ENCODE data around the gene CIAO3.

CIAO3 gene

DNA sequence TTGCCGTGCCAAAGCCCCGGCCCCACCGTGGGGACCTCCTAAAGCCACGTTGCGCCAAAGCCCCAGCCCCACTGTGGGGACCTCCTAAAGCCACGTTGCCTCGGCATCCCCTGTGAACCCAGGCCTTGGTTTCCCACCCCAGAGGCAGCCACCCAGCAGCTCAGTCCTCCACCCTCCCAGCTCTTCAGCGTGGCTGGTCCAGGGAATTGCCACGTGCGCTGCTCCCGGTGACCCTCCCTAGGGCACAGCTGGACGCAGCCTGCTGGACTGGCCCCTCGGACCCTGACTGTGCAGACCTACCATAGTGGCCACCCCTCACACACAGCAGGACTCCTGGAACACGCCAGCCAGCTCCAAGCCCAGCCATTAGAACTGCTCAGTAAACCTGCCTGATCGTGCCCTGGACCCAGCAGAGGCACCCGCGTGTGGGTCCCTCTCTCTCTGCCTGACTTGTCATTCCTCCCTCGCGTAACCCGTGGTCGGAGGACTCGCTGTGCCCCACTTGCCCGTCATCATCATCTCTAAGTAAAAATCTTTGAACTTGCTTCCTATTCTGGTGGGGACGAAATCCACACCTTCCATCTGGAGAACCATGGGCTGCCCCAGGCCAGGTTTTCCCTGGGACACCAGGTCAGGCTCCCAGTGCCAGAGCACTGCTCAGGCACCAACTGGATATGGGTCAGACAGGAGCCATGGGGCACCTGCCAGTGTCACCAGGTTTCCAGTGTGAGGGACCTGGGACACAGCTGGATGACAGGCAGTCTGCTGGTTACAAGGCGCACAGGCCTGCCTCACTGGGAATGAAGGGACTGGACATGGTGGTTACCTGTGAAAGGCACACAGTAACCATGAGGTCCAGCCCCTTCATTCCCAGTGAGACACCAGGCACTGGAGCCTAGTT, 5.6 kb downstream of the CIAO3 start:
- no peak for DNase-seq (ENCODE audit: low read depth)

DNA sequence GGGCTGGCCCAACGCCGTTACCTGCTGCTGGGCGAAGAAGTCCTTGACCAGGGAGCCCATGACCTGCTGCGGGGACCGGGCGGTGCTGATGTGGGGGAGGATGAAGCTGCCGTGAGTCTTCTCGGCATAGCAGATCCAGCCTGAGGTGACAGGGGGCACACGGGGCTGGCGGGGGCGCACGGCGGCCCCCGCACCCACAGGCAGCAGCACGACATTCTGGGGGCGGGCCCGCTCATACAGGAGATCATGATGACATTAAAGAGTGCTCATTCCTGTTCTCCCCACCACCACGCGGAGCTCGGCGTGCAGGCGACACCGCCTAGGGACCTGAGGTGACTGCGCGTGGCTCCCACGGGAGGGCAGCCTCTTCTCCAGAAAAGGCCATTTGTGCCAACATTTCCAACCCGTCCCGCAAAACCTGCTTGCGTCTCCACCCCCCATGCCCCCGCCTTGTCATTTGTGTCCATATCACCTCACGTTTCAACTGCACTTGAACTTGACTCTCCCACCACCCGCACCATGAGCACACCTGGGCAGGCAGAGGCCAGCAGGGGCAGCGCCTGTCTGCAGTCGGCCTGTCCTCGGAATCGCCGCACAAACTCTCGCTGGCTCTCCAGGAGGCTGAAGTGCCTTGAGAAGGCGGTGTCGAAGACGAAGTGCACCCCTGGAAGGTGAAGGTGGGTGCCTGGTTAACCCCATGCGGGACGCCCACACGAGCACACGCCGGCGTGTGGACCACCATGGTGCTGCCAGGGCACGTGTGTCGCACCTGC, 6.4 kb downstream of the CIAO3 start:
- DNase-seq (ENCODE audit: low read depth), result no peak

DNA sequence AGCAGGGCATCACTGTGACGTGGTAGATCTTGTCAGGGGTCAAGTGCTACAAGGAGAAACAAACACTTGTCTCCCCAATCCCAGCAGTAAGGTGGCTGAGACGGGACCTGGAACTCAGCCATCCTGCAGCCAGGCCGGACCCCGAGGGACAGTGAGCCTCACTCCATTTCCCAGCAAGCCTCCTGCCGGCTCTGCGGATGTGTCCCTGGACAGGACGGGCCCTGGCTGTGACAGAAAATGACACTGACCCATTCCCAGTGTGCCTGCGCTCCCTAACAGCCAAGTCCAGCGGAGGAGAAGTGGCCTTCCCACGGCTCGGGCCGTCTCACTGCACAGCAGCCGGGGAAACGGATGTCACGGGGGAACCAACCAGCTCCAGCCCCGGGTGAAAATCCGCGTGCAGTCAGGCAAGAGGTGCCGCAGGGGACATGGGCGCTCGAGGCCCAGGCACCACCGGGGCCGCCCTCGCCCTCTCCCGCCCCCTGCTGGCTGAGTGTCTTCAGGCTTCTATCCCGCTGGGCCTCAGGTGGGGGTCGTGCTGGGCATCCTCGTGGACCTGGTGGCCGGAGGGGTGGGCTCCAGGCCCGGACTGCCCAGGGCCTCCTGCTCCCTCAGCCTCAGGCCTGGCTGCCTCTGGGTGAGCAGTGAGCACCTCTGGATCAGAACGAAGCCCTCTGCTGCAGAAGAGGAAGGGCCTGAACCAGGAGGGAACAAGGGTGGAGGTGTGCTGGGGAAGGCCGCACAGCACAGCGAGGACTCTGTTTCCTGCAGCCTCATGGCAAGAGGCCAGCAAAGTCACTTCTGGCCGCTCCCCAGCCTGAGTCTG, 7.2 kb downstream of the CIAO3 start:
- DNase-seq (ENCODE audit: low read depth), result no peak

DNA sequence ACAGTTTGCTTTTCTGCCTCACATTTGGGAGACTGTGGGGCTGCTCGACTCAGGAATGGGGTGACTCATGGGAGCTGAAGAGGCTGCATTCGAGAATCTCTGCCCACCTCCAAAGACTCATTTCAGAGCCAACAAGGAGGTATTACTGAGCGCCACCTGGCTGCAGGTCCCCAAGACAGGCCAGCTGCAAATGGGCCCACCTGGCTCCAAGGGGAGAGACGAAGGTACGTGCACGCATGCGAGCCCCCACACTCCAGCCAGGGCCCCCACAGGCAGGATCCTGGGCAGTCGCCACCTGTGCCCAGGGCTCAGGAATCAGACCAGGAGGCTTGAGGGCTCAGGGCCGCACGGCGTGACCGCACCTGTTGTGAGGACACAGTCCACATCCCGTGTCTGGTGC, 7.9 kb downstream of the CIAO3 start:
- DNase-seq (ENCODE audit: low read depth), result no peak

DNA sequence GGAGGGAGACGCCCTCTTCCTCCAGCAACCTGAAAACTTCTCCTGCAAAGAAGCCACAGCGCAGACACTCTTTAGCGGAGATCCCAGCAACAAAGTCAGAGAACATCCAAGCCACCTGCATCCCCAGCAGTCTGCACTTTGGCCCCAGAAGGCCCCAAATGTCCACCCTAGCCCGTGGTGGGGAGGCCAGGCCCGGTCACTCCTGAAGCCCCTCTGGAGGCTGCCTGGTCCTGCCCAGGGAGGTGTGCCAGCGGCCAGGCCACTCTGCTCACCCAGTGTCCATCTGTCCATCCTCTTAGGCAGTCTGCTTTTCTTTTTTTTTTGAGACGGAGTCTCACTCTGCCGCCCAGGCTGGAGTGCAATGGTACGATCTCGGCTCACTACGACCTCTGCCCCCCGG, 8.5 kb downstream of the CIAO3 start:
- DNase-seq (ENCODE audit: low read depth), result no peak

DNA sequence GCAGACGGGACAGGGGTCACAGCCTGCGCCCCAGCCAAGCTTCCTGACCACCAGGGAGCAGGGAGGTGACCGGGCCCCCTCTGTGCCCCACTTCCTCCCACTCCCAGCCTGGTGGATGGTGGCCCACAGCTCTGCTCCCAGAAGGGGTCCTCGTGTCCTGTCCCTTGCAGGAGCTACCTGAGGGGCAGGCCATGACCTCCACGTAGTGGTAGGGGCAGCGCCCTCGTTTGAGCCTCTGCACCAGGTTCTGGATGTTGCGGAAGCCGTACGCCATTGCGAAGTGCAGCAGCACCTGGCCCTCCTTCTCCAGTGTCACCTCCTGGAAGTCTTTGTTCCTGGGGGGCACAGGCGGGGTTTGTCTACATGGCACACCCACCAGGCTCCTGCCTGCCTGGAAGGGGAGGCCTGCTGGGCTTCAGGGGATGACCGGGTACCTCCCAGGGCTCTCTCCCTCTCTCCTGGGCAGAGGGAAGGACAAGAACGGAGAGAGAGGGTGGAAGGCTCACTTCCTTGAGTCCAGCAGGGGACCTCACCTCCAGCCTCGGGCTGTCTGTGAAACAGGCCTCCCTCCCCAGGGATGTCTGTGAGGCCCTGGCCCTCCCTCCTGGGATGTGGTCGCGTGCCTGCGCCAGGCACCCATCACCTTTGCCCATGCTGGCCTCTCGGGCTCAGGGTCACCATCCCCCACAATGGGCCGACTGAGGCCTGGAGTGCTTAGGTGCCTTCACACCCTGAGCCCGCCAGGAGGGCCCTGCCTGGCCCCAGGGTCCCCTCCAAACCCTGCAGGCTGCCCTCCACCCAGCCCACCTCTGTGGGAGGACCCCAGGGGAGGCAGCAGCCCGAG, 9.9 kb downstream of the CIAO3 start:
- DNase-seq (ENCODE audit: low read depth), result no peak

DNA sequence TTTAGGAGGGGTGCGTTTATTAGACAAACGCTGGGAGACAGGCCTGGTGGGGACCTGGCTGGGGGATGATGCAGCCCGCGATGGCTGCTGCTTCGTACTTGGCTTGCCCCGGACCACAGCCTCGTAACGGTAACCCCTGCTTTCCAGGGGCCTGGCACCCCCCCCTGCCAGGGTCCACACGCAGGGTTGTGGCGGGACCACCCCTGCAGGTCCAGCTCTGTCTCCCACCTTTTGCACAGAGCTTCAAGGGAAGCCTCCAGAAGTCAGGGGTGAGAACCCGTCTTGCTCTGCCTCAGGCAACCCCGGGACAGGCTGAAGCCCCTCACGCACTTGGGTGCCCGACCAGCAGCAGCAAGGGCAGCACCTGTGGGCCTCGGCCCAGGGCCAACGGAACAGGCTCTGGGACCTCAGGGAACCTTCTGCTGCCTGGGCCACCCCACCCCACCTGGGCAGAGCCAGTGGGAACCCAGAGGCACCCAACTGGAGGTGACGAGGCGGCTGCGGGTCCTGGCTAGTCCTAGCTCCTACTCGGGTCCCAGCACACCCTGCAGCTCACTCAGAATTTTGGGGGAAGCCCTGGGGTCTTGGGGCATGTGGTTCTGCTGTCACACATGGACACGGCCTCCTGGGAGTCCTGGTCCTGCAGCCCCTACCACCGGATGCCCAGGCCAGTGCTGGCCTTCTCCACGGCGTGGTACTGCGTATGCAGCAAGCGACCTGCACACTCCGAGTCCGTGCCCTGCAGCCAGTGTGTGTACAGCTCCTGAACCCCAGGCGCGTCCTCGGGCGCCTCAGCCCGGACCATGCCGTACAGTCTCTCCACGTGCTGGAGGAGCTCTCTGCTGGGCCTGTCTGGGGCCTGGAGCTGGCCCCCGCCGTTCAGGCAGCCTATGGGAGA, 10.8 kb downstream of the CIAO3 start:
- DNase-seq (ENCODE audit: low read depth), result no peak

DNA sequence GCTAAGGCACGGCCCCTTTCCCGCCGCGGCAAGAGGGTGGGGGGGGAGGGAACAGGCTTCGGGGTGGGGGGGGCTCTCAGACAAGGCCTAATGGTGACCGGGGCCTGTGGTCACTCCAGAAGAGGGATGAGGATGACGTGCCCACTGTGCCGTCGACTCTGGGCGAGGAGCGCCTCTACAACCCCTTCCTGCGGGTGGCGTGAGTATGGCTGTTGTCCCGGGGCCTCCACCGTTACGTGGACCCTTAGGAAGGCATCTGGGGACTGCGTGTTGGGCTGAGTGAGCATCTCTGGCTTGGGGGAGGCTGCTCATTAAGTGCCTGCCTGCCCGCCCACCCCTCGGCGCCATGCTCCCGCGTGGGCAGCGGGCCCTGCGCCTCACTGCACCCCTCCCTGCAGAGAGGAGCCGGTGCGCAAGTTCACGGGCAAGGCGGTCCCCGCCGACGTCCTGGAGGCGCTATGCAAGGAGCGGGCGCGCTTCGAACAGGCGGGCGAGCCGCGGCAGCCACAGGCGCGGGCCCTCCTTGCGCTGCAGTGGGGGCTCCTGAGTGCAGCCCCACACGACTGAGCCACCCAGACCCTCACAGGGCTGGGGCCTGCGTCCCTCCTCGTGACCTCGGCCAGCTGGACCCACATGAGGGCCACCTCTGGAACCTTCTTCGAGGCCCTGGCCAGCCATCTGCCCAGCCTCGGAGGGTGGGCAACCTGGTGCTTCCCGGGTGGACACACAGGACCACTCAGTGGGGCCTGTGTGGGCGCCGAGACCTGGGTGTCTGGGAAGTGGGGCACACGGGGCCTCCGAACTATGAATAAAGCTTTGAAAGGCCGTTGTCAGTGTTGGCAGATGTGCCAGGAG, 11.7 kb downstream of the CIAO3 start:
- no peak for DNase-seq (ENCODE audit: low read depth)

DNA sequence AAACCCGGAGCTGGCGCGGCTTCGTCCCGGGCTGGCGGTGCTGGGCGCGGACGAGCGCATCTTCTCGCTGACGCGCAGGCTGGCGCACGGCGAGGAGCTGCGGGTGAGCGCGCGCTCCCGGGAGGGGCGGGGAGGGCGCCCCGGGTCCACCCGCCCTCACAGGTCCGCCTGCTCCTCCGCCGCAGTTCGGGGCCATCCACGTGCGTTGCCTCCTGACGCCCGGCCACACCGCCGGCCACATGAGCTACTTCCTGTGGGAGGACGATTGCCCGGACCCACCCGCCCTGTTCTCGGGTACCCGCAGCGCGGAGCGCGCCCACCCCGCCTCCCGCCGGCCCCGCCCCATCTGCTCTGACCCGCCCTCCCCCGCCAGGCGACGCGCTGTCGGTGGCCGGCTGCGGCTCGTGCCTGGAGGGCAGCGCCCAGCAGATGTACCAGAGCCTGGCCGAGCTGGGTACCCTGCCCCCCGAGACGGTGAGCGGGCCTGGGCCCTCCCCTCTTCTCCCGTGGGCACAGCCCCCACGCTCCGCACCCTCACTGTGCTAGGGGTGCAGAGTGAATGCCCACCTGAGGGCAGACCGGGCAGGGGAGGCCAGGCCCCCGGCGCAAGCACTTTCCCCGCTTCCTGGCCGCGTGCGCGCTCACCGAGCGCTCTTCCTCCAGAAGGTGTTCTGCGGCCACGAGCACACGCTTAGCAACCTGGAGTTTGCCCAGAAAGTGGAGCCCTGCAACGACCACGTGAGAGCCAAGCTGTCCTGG, 12.5 kb downstream of the CIAO3 start:
- DNase-seq (ENCODE audit: low read depth), result peak; percentile 48

DNA sequence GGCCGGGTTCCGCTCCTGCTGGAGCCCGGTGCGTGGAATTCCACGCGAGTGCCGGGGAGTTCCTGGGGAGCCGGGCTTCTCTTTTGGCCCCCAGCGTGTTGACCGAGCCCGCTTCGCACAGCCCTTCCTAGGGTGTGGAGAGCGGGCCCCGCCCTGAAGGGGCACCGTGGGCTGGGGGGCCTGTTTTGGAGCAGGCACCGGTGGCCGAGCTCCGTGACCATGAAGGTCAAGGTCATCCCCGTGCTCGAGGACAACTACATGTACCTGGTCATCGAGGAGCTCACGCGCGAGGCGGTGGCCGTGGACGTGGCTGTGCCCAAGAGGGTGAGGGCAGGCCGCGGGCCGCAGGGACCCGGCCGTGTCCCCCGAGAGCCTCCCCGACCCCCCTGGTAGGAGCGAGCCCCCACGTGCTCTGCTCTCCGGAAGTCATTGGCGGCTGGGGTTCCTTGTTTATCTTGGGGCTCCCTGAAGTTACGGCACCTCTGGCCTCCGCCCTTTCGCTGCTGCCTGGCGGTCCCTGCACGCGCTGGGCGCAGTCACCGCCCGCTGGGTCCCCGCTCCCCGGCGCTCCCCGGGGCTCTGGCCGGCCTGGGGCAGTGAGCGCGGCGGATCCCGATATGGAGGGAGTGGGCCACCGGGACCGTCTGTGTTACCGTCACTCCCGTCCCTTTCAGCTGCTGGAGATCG, 13.4 kb downstream of the CIAO3 start:
- no peak for DNase-seq (ENCODE audit: low read depth)

DNA sequence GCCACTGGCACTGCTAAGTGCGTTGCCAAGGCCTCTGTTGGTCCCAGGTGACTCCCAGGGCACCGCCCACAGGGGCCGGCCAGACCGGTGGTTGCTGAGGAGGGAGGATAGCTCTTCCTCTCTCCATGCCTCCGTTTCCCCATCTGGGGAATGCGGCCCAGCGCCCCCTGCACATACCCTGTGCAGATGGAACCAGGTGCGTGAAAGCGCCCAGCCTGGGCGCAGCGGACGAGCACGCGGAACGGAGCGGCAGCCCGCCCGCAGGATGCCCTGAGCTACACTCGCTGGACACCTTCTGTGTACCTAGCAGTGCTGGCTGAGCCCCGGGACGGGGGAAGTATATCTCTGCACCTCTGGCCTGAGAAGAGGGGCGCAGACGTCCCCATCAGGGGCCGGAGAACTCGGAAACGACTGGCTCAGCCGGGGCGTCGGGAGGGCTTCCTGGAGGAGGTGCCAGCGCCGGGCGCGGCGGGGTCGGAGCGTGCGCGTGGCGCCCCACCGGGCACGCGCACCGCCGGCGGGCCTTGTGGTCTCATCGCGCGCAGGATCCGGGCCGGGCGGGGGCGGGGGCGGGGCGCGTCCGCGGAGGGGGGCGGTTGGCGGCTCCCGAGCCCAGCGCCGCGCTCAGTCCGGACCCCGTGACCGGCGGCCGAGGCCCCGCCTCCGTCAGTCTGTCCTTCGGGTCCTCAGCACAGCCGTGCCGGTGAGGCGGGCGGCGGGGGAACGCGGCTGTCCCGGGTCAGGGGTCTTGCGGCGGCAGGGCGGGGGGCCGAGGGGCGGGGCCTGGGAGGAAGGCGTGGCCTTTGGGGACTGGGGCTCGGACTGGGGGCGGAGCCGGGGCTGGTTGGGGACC, 14.1 kb downstream of the CIAO3 start, which contains the start of the genes CCDC78 and HAGHL:
CCDC78 (minus strand) TSS at position 6 of the 853 bp plus-strand sequence. CDS start 76 bp downstream, outside the sequence.
HAGHL (plus strand) TSS at position 669 of the 853 bp plus-strand sequence. CDS start 404 bp downstream, outside the sequence.
- DNase-seq (ENCODE audit: low read depth), result no peak

DNA sequence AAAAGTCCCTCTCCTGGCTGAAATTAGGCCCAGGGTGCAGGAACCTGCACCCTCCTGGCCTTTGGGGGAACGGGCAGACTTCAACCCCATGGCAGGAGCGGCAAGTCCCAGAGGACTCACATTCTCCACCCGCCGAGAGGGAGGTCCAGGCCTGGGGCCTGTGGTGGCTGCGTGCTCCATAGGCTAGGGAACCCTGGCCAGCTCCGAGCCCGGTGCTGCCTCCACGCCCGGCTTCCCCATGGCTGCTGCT, 14.7 kb downstream of the CIAO3 start:
- DNase-seq (ENCODE audit: low read depth), result no peak

DNA sequence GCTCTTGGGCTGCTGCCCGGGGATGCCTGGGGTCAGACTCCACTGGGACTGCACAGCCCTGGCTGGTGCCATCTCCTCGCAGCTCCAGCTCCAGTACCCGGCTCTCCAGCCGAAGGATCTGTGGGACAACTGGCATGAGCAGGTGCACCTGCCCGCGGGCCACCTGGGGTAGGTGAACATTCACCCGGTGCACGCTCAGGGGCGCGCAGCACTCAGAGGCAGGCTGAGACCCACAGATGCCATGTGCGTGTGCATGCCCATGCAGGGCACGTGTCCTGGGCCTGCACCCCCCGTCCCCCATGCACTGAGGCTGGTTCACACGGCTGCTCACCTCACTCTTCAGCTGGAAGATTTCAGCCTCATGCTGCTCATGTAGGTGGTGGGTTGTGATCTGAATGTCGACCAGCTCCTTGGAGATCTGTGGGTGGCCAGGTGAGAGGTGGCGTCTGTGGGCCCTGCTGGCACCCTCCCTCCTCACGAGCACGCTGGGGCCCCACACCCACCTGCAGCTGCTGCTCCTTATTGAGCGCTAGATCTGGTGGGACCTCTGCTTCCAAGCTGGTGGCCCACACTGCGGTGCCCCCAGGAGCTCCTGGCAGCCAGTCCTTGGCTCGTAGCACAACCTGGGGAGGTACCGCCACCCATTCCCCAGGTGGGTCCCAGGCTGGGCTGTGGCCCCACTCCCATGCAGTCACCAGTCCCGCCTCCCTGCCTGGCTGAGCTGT, 15.2 kb downstream of the CIAO3 start:
- DNase-seq (ENCODE audit: low read depth), result no peak

DNA sequence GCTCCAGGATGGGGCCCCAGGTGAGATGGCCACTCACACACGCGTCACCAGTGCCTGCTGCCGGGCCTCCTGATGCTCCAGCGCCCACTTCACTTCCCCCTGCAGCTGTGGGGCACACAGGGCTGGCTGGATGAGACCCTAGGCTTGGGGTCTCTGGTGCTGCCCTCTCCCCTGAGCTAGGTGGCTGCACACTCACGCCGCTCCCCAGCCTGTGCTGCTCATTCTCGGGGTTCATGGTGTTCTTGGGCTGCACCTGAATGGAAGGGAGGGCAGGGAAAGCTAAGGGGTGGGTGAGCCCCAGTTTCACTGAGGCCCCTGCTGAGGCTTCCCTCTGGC, 15.8 kb downstream of the CIAO3 start:
- no peak for DNase-seq (ENCODE audit: low read depth)

DNA sequence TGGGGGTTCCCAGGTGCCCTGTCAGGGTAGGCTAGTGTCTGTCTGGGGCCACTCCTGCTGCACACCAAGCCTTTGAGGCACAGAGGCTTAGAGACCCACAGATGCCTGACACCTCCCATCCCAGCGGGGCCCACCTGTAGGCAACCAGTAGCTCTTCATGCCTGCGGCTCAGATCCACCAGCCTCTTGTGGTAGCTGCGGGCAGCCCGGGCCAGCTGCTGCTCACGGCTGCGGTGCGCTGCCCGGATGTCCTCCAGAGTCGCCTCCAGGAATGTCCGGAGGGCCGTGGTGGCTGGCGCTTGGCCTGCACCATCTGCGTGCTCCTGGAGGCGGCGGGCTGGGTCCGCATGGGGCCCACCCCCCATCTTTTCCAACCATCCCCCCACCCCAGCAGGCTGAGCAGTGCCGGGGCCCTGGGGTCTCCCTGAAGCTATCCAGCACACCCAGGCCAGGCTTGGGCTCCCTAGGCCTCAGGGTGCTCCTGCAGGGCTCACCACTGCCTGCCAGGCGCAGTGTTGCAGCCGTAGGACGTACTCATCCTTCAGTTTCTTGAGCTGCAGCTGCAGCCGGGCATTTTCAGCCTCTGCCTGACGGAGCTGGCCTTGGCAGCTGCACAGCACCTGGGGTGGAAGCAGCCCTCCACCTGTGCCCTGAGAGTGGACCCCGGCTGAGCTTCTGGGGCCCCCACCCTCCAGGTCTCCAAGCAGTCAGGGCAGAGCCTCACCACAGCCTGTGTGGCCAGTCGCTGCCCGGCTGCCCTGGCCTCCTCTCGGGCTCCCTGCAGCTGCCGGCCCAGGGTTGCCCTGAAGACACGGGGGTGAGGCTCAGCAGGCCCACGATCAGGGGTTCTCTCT, 16.4 kb downstream of the CIAO3 start:
- DNase-seq (ENCODE audit: low read depth), result no peak

DNA sequence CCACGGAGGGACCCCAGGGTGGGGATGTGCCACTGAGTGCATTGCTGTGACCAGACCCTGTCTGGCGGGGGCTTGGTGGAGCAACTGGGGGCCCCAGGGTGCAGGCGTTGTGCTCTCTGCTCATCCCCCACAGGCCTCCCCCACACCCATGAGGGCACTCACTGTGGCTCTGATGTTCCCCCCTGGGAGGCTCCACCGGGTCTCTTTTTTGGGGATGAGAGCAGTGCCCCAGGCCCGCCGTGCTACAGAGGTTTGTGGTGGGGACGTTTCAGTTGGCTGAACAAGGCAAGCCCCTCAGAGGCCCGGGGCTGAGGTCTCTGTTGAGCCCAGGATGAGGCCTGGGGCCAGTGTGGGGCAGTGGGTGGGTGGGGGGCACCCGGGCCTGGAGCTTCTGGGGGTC, 17.1 kb downstream of the CIAO3 start:
- DNase-seq (ENCODE audit: low read depth), result no peak

Measured in HS-27A (cell line).